K562 (cell line): ENCODE data around the gene UBA3. TPM values are rescaled to one million over a fixed set of nuclear protein-coding genes. Genes with fewer than 3 reads are reported as not detected.

Experiments used
- ARID4B ChIP-seq: sonication (generic); formaldehyde crosslinking; IDR thresholded peaks from 2 replicates; pipeline ENCODE4 v1.8.0; 2022; ENCODE audit warnings: mild to moderate bottlenecking, missing genetic modification reagents
- ATF2 ChIP-seq: sonication (generic); formaldehyde crosslinking; IDR thresholded peaks from 2 replicates; pipeline ENCODE4 v1.8.1; 2022; ENCODE audit warnings: missing genetic modification reagents
- CXXC5 ChIP-seq: fragments of 250-450 bp; sonication (Bioruptor Pico); IDR thresholded peaks from 2 replicates; pipeline ENCODE4 v1.8.0; 2022; ENCODE audit warnings: inconsistent platforms, mild to moderate bottlenecking, moderate library complexity
- E2F3 ChIP-seq: fragments of 250-450 bp; sonication (Bioruptor Pico); IDR thresholded peaks from 2 replicates; pipeline ENCODE4 v1.4.0; 2020; ENCODE audit warnings: mild to moderate bottlenecking
- NELFE ChIP-seq: IDR thresholded peaks from 2 replicates; pipeline ENCODE4 v1.6.1; 2011; ENCODE audit warnings: mild to moderate bottlenecking; ENCODE audit not compliant: insufficient read depth, insufficient read length
- POLR2A ChIP-seq: fragments of 450-650 bp; conservative IDR thresholded peaks from 2 replicates; pipeline ENCODE4 v1.6.1; 2016
- STAT5A ChIP-seq: IDR thresholded peaks from 2 replicates; pipeline ENCODE4 v1.6.1; 2012; ENCODE audit warnings: low read length, inconsistent platforms, borderline replicate concordance
- TARDBP ChIP-seq: fragments of 450-650 bp; IDR thresholded peaks from 2 replicates; pipeline ENCODE4 v1.6.1; 2016
- XRCC4 ChIP-seq: IDR thresholded peaks from one replicate; pipeline ENCODE4 v1.6.1; 2011; ENCODE audit not compliant: insufficient read depth, insufficient read length; ENCODE audit errors: extremely low read depth
- ZNF280A ChIP-seq: fragments of 450-650 bp; IDR thresholded peaks from 2 replicates; pipeline ENCODE4 v1.6.1; 2018; ENCODE audit warnings: mild to moderate bottlenecking, low read depth; ENCODE audit not compliant: partially characterized antibody
- ZNF324 ChIP-seq: fragments of 250-450 bp; sonication (Bioruptor Pico); IDR thresholded peaks from 2 replicates; pipeline ENCODE4 v1.4.0; 2020; ENCODE audit warnings: mild to moderate bottlenecking
- ZNF518B ChIP-seq: fragments of 250-450 bp; sonication (Bioruptor Pico); IDR thresholded peaks from 2 replicates; pipeline ENCODE4 v1.5.0; 2021; ENCODE audit warnings: mild to moderate bottlenecking, moderate library complexity
- polyA plus RNA-seq, 8 experiments: library from polyadenylated mRNA; depleted of rRNA in 4 of 8; stranded (reverse) in 5 of 8; unstranded in 3 of 8; fragments of >200 nt; fragmentation: Nextera tagmentation in 2 of 8; fragmentation: Illumina TruSeq in 1 of 8; extraction: Ambion mirVana in 2 of 8; extraction: Trizol in 1 of 8; gene quantifications; 2 replicates each; pipeline versions ENCODE4 v1.2.1 to v1.2.3, GENCODE V29; 2011 to 2014; ENCODE audit warnings: inconsistent platforms in 1 of 8, missing spikeins in 1 of 8
- total RNA-seq, 7 experiments: library from RNA; depleted of rRNA in 6 of 7; stranded (reverse); fragments of >200 nt in 6 of 7; fragmentation: Illumina TruSeq in 2 of 7; extraction: Trizol in 2 of 7; gene quantifications; 2 replicates each; pipeline versions ENCODE4 v1.2.1 to v1.2.3, GENCODE V29; 2011 to 2021; ENCODE audit warnings: low replicate concordance in 1 of 7
- TF ChIP-seq, protein P1 (sequence below): sonication (generic); formaldehyde crosslinking; IDR thresholded peaks from 2 replicates; pipeline ENCODE4 v1.5.0; 2020; ENCODE audit warnings: missing genetic modification reagents

Gene UBA3
- total and polyA plus RNA-seq, 9 of the 15 experiments (the other 6 are each of a cell fraction or from before 2014, with no cell fraction given): 23.2 to 80.0 (median 38.6) TPM

DNA sequence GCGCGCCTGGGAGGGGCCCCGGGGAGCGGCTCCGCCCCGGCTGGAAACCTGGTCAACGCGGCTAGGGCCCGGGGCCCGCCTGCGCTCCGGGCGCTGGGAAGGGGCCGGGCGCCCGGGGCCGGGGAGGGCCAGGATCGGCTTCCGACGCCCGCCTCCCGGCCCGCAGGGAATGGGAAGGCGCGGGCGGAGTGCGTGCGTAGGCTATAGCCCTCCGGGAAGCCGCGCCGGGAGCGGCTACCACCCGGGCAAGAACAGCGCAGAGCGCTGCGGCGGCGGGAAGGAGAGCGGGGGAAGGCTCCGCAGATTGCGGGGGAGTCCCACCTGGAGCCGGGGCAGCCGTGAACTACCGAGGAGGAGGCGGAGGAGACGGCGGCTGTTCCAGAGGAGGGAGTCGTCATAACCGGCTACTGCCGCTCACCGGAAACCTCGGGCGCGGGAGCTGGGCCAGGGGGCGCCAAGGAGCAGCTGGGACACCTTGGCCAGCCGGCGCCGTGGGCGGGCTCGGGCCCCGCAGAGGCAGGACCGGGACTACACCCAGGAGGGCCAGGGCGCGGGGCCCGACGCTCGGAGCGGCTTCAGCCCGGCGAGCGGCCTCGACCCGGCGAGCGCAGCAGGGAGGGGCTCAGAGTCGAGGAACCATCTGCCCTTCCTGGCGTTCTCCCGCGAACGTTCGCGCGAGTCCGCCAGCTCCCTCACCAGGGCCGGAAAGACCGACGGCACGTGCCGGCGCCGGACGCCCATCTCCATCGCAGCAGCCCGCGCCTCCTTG is 66.7 kb downstream of the UBA3 start, which contains the start of gene EOGT (continued):
- TF ChIP-seq NELFE (no peak), ZNF324 (CRISPR knock-in tag) (no peak), TARDBP (no peak), XRCC4 (no peak), POLR2A (peak; percentile 78), ZNF280A (no peak), CXXC5 (peak; percentile 92), E2F3 (CRISPR knock-in tag) (0 out of 2 replicates have a peak, but pooled peaks have one; percentile 21), ZNF518B (CRISPR knock-in tag) (no peak), ATF2 (CRISPR knock-in tag) (no peak), STAT5A (no peak), ARID4B (CRISPR knock-in tag) (0 out of 2 replicates have a peak, but pooled peaks have one; percentile 4)
- TF ChIP-seq, protein P1, sequence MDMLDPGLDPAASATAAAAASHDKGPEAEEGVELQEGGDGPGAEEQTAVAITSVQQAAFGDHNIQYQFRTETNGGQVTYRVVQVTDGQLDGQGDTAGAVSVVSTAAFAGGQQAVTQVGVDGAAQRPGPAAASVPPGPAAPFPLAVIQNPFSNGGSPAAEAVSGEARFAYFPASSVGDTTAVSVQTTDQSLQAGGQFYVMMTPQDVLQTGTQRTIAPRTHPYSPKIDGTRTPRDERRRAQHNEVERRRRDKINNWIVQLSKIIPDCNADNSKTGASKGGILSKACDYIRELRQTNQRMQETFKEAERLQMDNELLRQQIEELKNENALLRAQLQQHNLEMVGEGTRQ: peak; percentile 53; the same call in 1 of the 2 replicates
